Cardiac septum (tissue), 1 donor: Measurements from ENCODE around the gene RPS18. TPM values are rescaled to one million over a fixed set of nuclear protein-coding genes. Genes with fewer than 3 reads are reported as not detected.

ENCODE experiments used
- DNase-seq: peaks from one replicate; pipeline ENCODE4 v3.0.0-alpha.2; 2020; ENCODE audit warnings: low spot score
- intact Hi-C: fragments of 100-400 bp; cut with DNase I; formaldehyde crosslinking; loops from one replicate; pipeline ENCODE4 v1.14.0; 2022
- total RNA-seq: library from RNA; stranded (reverse); fragmentation: NEBNext Ultra II Directional; extraction: Animal tissue kit (Norgen Biotek cat#: 25700); gene quantifications from one replicate; pipeline ENCODE4 v1.2.1, GENCODE V29; 2021
- donor health status: DM: no; HTN: no; CAD: no.

RPS18 gene
- total RNA-seq, 1 donor from 2014 or later: 753 TPM

DNA sequence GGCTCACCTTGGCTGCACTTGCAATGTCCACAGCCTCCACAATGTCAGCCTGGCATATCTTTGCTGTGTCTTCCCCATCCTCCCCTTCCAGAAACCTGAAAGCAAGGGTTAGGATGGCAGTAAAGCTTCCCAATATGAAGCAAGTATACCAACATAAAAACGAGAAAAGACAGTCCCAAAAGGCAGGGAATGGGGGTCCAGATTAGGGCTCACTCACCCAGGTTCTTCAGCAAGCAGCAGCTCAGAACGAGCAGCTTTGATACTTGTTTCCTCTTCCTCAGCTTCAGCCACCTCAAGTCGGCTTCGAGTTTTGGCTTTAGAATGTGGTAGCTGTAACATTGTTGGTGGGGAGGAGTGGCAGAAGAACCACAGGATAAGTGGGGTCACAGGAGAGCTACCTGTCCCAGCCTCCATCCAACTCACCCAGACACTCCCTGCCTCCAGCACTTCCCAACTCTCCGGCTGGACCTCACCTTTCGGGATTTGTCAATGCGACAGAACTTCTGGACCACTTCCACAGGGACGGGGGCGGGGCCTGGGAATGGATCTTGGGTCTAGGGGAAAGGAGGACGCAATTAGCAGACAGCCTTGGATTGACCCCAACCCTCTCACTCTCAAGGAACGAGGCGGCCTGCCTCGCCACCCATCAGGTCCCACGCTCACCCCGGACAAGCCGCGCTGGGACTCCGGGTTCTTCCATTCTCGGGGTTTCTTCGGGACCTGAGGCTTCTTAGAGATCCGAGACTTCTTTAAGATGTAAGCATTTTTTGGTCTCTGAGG lies 16.5 kb downstream of the RPS18 start:
- DNase-seq: no peak
- intact Hi-C loops: no loop called here

DNA sequence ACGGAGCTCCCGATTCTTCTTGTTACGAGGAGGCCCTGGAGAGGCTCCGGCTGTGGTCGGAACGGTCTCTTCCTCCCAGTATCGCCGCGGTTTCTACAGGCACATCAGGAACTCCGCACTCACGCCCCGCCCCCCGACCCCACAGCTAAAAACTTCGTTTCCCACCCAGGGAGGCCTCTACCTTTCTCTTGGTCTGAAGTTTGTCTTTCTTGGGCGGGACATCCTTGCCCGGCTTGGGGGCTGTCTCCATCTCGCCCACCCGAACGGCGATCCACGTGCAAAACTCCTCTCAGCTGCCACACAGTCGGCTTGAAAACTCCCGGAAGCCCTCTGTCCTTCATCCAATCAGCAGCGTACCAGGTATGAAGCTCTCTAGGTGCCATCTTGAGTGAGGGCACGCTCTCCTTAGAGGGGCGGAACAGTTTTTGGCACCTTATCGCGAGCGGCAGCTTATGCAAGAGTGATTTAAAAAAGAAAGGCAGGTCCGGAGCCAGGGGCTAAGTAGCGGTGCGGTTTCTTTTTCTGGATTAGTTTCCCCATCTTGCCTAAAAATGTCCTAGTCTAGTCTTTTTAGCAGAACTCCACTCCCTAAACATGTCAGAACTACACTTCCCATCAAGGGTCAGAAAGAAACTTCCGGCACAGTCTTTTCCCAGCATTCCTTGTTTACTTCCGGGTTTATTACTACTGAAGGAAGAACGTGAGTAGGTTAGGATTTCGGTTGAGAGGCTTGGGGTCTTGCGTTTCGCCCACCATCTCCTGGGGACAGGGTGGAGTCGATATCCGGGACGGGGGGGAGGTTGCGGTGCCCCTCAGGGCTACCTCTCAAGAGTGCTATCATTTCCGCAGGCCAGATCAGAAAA lies 17.3 kb downstream of the RPS18 start, which contains the start of the genes PFDN6 and WDR46:
TSS of gene PFDN6 (plus strand) at position 681 of the 863 bp plus-strand sequence. CDS start 256 bp downstream, outside the sequence.
TSS of gene WDR46 (minus strand) at position 319 of the 863 bp plus-strand sequence. CDS start at position 250, 69 bp downstream.
- DNase-seq: peak; percentile 92
- intact Hi-C loops: loop anchor here (1.0 kb wide), 1 partner anchor 18 kb away; the partner anchor contains the start of gene VPS52

DNA sequence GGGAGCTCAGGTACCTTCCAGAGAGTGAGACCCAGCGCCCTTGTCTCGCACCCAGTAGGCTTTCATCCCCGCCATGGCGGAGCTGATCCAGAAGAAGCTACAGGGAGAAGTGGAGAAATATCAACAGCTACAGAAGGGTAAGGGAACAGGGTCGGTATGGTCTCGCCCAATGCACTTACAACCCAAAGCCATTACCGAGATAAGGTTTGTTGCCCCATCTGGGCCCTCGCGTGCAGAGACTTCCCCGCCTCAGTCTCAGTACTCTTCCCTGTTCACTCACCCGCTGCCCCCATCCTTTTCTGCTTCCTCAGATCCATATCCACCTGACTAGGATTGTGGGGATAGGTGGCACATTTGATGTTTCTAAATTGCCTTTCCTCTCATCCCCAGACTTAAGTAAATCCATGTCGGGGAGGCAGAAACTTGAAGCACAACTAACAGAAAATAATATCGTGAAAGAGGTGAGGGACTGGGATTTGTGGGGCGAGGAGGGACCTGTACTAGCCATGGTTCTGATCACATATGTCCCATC lies 18.0 kb downstream of the RPS18 start:
- DNase-seq: no peak
- intact Hi-C loops: loop anchor here (1.0 kb wide), 1 partner anchor 19 kb away; the partner anchor contains the start of gene VPS52

DNA sequence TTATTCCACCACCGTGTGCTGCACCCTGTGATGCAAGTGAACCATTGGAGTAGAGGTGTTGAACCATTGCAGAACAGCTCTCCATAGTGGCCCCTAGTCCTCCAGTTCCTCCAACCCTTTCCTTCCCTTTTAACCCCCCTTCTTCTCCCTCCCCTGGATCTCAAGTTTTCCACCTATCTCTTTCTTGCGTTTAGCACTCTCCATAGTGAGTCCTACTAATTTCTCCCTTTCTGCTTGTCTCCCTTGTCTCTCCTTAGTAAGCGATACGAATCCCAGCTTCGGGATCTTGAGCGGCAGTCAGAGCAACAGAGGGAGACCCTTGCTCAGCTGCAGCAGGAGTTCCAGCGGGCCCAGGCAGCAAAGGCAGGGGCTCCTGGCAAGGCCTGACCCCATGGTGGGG lies 18.6 kb downstream of the RPS18 start:
- intact Hi-C loops: no loop called here
- DNase-seq: no peak

DNA sequence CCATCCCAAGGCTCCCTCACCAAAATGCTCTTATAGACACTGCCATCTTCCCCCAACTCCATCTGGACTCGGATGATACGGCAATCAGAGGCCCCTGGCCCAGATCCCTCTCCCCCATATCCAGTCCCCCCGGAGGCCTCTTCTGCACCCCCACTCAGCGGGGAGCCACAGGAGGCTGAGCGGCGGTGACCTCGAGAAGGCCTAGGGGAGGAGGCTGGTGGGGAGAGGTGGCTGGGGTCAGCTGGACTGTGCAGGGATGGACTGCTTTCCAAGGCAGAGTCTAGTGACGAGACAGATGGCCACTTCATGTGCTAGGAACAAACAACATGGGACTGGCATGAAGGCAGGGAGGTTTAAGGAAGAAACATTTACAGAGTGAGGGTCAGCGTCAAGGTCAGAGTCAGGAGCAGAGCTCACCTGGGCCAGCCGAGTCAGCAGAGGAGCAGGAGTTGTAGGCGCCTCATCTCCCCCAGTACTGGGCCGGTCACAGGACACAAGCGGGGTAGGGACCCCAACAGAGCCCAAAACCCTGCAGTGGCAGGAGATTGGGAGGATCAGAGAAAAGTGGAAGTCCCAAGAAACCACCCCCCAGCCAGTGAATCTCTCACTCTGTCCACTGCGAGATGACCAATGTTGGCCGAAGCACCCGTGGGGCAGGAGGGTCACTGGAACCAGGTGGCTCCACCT lies 21.3 kb downstream of the RPS18 start:
- intact Hi-C loops: no loop called here
- no peak for DNase-seq

DNA sequence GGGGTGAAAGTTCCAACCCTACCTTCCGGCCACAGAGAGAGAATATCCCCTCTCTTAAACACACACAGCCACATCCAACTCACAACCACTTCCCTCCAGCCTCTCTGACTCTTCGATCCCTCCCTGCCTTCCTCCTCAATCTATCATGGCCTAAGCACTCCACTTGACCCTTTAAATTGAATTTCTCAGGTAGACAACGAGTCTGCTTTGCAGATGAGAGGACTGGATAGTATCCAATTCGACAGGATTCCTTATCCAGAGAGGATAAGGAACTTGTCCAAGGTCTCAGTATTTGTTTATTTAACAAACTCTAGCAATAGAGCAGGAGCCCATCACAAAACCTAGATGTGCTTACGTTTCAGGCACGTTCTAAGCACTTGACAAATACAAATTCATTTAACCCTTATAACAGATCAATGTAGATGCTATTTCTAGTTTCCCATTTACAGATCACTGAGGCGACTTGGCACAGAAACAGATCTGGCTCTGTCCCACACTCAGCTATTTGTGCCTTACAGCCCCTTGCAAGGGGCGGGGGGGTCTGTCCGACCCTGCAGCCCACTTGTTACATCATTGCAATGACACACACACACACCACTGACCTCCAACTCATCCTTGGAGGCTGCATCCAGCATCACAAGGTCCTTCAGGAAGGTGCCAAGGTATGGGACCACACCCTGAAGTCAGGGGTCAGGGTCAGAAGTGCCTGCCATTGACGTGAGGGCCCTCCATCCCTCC lies 22.4 kb downstream of the RPS18 start:
- no peak for DNase-seq
- intact Hi-C loops: no loop called here

DNA sequence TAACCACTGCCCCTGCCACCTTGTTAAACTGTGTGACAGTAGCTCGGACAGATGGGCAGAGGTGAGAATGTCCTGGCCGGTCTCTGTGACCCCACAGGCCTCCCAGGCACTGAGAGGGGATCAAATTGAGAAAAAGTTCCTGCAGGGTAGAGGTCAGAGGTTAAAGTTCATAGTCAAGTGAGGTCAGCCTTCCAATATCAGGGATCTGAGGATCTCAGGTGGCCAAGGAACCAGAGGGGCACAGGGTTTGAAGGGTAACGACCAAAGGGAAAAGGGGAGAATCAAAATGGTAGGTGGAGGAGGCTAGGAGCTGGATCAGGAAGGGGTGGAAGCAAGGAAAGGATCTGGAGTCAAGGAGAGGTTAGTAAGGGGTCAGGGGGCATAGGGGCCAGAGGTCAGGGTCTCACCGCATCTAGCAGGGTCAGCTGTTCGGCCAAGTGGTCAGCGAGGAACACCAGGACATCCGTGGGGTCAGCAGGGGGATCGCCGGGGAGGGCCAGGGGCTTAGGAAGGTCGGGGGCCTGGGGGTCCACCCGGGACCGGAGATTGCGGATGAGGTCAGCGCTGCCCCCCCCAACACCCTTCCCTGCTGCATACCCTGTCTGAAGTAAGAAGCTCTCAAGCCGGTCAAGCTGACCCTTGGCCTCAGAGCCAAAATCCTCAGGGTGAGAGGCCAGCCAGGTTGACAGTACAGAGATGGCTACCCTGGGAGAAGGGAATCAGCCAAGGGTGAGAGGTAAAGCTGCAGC lies 23.9 kb downstream of the RPS18 start:
- no peak for DNase-seq
- intact Hi-C loops: no loop called here

DNA sequence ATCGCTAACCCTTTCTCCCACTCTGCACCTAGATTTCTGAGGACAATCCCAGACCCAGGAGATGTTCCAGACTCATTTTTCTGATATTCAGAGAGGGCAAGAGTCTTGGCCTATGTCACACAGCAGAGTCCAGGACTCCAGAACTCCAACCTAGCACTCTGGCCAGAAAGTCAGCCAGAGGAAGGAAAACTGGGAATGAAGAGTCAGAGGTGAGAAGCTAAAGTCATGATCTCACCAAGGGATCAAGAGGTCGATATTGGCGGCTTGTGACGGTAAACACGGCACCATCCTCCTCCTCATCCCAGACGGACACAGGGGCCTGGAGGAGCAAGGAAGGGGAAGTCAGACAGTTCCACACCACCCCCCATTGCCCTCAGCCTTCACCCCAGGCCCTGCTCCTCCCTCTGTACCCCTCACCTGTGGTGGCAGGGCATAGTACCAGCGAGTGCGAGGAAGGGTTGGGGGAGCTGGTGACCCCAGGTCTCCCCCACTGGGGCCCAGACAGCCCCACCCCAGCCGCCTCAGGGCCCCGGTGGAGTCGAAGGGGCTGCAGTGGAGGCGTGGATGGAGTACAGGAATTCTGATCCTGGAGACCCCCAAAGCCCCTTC lies 25.0 kb downstream of the RPS18 start:
- intact Hi-C loops: no loop called here
- no peak for DNase-seq

DNA sequence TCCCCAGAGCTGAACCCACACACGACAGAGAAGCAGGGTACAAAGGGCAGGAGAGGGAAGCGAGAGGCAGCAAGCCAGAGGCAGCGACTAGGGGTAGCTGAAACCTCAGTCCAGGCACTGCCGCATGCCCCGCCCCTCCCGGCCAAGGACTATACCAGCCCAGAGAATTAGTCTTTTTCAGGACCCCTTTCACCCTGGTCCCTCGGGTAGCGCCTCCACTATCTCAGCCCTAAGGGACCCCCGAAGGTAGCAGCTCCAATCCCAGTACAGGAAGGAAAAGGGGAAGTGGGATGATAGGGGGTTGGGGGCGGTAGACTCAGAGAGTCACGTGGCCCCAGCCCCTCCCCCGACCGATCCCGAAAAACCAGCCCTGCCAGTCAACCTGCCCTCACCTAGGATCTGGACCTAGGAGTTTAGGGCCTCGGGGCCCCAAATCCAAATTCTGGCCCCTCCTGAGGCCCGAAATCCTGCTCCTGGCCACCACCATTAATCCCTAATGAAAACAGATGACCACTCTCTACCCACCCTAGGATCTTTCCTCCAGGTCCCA lies 25.6 kb downstream of the RPS18 start:
- intact Hi-C loops: no loop called here
- no peak for DNase-seq

DNA sequence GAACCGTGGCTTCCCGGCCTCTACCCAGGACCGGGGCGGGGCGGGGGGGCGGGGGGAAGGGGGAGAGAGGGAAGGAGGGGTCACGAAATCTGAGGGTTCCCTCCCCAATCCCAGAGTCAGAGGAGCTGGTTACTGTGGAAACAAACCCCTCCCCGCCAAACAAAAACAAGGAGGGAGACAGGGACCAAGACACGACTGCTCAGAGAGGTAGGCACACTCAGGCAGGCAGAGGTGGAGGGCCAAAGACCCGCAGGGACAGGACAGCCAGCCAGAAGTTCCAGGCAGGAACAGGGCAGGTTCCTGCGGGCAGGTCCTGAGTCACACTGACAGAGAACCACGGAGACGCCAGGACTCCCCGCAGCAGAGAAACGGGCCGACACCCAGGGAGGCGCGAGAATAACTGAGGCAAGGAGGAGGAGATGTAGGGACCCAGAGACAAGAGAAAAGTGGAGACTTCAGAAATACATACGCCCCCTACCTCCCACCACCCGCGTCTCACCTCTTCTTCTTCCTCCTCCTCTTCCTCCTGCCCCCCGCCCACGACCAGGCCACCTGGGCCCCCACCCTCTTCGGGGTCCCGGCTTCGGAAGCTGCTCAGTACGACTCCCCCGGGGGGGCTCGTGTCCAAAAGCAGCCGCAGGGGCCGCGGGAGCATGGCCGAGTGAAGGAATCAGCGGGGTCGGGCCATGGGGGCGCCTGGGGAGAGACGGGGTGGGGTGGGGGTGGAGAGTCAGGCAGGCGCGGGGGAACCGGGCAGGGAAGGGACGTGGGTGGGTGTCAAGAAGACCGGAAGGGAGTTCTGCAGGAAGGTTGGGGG lies 26.3 kb downstream of the RPS18 start:
- peak; percentile 80 for DNase-seq
- intact Hi-C loops: loop anchor here (2.0 kb wide), 1 partner anchor 49 kb away; no protein-coding TSS in a partner anchor

DNA sequence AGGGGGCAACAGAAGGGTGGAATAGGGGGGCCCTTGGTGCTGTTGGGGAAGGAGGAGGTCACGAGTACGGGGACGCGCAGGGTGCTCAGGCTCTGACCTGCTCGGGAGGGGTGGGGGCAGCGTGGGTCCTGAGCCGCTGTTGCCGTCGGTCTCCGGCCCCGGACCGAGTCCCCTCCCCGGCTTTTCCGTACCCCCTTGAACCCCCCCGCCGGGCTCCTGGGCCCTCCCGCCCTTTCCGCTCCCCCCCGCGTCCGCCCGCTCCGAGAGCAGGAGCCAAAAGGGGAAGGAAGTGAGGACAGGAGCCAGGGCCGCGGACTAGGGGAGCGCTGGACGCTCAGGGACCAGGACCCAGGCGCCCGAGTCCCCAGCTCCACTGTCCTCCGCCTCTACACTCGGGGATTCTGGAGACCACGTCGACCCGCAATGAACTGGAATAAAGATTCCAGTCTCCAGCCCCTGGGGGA lies 26.9 kb downstream of the RPS18 start, which contains the start of gene RGL2:
TSS of gene RGL2 (minus strand) at position 170 of the 464 bp plus-strand sequence. CDS start 332 bp downstream, outside the sequence.
- peak; percentile 96 for DNase-seq
- intact Hi-C loops: loop anchor here (1.0 to 2.0 kb wide), 2 partner anchors 22 to 50 kb away; partner anchors contain the start of gene B3GALT4

DNA sequence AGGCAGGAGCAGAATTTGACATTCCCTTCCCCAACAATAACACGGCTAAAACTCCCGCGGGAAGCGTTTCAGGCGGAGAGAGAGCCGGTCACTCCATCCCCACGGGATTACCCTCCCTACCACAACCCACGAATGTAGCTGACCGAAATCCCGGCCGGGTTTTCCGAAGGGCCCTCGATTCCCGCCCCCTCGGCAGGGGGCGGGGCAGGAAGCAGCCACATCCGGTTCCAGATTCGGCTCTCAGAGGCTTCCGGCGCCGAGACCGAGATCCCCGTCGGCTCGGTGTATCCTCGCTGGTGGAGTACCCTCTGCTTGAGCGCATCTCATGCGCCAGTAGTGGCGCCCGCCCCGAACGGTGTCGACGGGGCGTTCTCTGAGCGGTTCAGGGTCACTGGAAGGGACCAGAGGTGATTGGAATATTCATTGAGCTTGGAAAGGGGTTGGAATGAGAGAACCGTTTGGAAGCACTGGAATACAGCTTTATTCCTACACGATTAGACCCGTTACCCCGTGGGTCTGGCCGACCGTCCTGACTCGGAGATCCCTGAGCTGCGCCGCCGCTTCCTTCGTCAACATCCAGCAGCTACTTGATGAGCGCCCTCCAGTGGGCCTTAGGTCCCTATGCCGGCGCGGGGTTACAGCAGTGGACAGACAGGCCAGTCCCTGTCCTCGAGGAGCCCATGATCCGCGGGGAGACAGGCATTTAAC lies 27.5 kb downstream of the RPS18 start:
- intact Hi-C loops: loop anchor here (1.0 to 2.0 kb wide), 2 partner anchors 22 to 51 kb away; partner anchors contain the start of gene B3GALT4
- DNase-seq: peak; percentile 96

DNA sequence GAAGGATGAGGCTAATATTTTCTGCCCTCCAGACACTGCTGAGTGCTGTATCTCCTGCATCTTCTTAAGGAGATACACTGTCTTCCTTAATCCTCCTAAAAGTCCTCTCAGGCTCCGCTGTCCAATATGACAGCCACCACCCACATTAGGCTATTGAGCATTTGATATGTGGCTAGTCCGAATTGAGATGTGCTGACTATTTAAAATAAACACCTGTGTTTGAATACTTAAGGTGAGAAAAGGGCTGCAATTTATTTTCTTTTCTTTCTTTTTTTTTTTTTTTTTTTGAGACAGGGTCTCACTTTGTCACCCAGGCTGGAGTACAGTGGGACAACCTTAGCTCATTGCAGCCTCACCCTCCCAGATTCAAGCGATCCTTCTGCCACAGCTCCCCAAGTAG lies 30.0 kb downstream of the RPS18 start:
- no peak for DNase-seq
- intact Hi-C loops: no loop called here

DNA sequence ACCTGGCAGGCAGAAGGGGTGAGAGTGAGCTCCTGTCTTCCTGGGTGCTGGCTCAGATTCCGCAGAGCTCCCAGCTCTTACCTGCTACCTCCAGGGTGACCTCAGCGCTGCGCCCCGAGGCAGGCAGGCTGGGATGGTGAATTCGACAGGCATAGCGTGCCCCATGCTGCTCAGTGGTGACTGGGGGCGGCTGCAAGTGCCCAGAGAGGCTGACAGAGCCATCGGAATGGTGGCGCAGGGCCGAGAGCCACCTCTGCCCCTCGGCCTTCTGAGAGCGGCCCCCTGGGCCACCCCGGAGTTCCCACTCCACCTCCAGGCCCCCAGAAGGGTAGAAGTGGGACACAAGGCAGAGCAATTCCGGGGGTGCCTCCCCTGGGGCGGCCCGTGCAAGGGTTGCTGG lies 32.3 kb downstream of the RPS18 start:
- intact Hi-C loops: no loop called here
- DNase-seq: no peak

DNA sequence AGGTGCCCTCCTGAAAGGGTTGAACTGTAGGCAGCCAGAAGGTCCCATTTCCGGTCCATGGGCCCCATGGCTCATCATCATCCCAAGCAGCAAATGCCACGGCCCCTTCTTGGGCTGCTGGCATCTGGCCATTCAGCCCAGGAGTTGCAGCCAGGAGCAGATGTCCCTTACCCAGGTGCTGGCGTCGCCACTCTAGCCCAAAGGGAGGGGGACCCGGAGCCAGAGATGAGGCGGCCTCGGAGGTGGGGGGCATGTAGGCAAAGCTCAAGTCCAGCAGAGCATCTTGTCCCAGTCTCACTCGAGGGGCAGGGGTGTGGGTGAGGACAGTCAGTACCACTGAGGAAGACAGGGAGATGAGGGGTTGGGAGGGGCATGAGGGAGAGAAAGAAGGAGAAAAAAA lies 33.2 kb downstream of the RPS18 start:
- no peak for DNase-seq
- intact Hi-C loops: no loop called here

DNA sequence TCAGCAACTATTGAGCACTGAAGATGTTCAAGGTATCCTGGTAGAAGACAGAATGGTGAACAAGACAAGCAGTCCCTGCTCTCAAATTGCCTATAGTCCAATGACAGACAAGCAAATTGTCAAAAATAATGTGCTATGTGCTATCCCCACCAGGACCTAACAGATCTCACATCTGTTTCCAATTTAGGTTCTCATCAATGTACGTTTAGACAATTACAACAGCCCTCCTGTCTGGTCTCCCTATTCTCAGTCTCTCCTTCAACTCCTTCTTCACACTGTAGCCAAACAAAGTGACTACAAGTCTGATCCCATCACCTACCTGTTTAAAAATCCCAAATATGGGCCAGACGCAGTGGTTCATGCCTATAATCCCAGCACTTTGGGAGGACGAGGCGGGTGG lies 34.5 kb downstream of the RPS18 start:
- no peak for DNase-seq
- intact Hi-C loops: no loop called here
